Measurements from ENCODE around the gene PPL.

PPL gene

GRCh38 chr16:4886151-4886550, 50.8 kb downstream of the PPL start:
- DNase-seq: no peak

DNA sequence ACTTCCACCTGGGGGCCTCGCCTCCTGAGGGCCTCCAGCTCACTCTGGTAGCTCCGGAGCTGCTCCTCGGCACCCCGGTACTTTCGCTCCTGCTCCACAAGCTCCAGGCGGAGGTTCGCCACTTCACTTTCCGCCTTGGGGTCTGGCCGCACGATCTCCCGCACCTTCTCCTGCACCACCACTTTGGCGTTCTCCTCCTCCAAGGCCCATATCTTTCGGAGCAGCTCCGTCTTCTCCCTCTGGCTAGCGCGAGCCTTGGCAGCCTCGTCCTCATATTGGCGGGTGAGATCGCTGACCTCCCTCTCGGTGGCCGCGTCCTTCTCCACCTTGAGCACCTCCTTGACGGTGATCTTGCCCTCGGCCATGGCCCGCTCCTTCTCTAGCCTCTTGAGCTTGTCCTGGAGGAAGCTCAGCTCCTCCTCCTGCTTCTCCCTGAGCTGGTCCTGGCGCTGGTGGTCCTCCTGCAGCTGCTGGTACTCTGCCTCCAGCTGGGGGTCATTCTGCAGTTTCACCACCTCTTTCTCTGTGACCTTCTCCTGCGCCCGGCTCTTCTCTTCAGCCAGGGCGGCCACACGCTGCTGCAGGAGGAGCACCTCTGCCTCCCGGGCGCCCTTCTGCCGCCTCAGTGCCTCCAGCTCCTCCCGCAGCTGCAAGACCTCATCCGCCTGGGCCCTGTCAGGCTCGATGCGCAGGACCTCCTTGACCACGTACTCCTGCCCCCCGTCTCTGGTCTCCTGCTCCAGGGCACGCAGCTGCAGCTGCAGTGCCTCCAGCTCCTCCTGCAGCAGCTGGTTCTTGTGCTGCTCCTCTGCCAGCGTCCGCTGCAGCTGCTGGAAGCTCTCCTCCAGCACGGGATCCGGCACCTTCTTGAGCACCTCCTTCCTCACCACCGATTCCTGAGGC, 51.7 kb downstream of the PPL start:
- DNase-seq: no peak

- no peak for DNase-seq
Observed at GRCh38 chr16:4884209-4884608, 52.7 kb downstream of the PPL start.

DNA sequence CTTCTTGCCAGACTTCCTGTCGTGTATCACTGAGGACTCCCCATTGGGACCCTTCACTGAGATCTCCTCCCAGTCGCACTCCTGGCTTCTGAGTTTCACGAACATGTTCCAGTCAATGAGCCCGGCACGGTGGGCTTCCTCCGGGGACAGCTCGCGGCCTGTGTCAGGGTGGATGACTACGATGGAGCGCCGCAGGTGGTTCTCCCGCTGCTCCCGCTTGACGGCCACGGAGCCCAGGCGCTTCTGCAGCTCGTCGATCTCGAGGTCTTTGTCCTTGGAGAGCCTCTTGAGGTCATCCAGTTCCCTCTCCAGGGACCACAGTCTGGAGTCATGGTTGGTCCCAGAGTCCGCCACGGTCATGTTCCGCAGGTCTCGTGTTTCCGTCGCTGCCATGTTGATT, 53.4 kb downstream of the PPL start:
- DNase-seq: no peak

- DNase-seq: no peak
Observed at GRCh38 chr16:4882633-4883285, 54.2 kb downstream of the PPL start.

- no peak for DNase-seq
Observed at GRCh38 chr16:4882000-4882632, 54.8 kb downstream of the PPL start.

GRCh38 chr16:4880006-4880580, 56.9 kb downstream of the PPL start:
- no peak for DNase-seq

GRCh38 chr16:4879049-4879448, 57.9 kb downstream of the PPL start:
- no peak for DNase-seq

DNA sequence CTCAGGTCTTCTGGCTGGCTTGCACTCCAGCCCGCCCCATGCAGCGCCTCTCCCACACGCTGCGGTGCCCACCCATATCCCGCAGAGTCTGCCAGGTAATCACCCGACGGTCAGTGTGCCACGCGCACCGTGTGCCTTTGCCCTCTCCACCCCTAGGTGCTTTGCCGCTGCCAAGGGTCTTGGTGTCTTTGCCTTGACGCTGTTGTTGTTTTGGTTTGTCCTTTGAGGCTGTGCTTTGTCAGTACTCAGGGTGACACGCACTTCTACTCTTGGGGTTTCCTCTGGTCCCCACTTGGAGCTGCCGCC, 59.6 kb downstream of the PPL start:
- no peak for DNase-seq

- DNase-seq: no peak
Observed at GRCh38 chr16:4876646-4877379, 60.1 kb downstream of the PPL start.

DNA sequence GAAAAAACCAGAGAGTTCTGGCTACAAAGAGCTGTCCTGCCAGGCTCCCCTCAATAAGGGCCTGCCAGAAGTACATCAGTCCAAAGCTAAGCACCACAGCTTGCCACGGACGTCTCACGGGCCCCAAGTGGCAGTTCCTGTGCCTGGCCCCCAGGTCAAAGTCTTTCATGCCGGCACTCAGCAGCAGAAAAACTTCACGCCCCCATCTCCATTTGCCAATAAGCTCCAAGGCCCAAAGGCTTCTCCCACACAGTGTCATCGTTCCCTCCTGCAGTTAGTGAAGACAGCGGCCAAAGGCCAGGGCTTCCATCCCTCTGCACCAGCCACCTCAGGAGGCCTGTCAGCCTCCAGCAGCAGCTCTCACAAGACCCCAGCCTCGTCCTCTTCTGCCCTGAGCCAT, 62.3 kb downstream of the PPL start:
- no peak for DNase-seq

DNA sequence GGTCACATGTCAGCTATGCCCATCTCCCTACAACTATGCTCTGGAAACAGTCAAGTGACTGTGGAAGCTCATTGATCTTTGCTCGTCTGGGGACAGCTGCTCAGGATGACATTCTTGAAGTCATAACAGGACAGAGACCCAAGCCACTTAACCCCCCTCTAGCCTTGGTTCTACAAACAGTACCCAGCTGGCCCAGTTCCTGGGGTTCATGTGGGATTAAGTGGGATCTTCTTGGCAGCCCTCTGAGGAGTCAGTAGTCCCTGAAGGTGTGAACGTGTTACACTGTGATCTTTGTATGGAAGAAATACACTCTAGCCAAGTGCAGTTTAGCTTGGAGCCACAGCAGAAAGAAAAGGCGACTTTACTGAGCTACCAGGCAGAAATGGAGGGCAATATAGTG, 63.9 kb downstream of the PPL start:
- DNase-seq: no peak

DNA sequence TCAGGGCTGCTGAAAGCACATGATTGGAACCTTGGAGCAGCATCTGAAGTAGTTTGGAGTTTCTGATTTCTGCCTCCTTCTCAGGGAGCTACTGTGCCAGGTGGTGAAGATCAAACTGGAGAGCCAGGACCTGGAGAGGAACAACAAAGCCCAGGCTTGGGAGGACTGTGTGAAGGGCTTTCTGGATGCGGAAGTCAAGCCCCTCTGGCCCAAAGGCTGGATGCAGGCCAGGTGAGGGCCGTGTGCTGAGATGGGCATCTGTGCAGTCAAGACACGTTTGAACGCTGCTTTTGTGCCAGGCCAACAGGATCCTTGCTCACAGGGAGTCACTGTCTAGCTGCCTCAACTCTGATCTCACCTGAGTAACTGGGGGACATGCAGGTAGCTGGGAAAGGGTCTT, 65.9 kb downstream of the PPL start:
- DNase-seq: no peak

- DNase-seq: no peak
Observed at GRCh38 chr16:4870138-4870671, 66.7 kb downstream of the PPL start.

- no peak for DNase-seq
Observed at GRCh38 chr16:4869147-4869805, 67.7 kb downstream of the PPL start.

DNA sequence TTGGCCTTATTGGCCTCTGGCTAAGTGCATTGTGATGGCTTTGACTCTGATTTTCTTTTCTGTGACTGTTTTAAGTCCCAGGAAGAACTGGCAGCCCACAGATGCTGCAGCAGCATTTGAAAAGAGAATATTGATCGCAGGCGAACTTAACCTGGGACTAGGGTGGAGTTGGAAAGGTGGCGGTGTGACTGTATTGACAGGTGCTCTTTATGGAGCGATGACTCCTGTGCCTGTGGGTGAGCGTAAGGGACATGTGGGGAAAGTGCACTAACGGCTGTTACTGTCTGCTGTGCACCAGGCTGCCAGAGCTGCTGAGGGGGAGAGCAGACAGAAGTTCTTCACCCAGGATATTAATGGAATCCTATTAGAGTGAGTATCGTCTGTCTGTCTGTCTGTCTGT, 68.4 kb downstream of the PPL start:
- DNase-seq: no peak

GRCh38 chr16:4868026-4868425, 68.9 kb downstream of the PPL start:
- DNase-seq: no peak

- no peak for DNase-seq
Observed at GRCh38 chr16:4866586-4866985, 70.4 kb downstream of the PPL start.

- no peak for DNase-seq
Observed at GRCh38 chr16:4865231-4865860, 71.6 kb downstream of the PPL start.

DNA sequence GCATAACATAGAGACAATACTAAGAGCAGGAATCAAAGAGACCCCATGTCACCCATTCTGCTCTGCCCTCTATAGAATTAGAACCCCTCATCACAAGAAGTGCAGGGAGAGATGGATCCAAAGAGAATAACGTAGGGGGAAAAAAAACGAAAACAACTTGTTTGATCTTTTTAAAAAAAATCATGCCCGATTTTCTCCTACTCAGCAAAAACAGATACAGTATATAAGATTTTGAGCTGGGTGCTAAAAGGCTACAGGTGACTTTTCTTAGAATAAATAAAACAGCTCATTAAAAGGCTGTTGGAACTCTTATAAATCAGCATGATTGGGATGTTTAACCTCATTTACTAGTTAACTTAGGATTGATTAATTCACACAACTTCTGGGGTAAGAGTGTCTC, 72.2 kb downstream of the PPL start:
- DNase-seq: no peak

DNA sequence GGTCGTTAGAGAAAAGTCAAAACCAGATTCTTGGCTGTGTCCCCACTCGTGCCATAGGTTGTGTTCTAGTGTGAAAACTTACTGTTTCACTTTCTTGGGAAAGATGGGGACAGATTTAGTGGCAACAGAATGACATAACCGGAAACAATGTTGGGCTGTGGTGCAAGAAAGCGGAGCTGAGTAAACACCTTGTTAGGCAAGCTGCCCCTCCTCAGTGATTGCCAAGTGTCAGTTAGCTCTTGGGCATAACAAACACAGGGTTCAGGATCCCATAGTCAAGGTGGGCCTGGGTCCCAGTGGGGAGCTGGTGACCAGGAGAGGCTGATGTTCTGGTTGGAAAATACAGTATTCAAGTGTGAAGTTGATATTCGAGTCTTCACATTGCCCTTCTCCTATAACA, 74.3 kb downstream of the PPL start:
- no peak for DNase-seq

Measured in stimulated activated naive CD4-positive, alpha-beta T cell (primary cell).